B cell (primary cell): ENCODE measurements around the gene HOXB7. TPM values are rescaled to one million over a fixed set of nuclear protein-coding genes. Genes with fewer than 3 reads are reported as not detected.

Source experiments
- ATAC-seq: fragments of 200-7000 bp; cut with Tn5 transposase; one replicate; pipeline ENCODE4 v1.10.0; 2021; ENCODE audit warnings: low read depth, mild to moderate bottlenecking, moderate number of reproducible peaks, moderate library complexity
- CTCF ChIA-PET: fragments of 350-600 bp; sonication (Branson Sonifier 250); formaldehyde crosslinking; loops from one replicate; lab custom pipeline; 2021; ENCODE audit warnings: antibody characterized with exemption, inconsistent platforms; lab: Charles Lee
- POLR2A ChIA-PET: fragments of 350-600 bp; sonication (Branson Sonifier 250); formaldehyde crosslinking; loops from one replicate; lab custom pipeline; 2021; ENCODE audit warnings: antibody characterized with exemption; lab: Charles Lee
- DNase-seq: peaks from one replicate; pipeline ENCODE4 v3.0.0; 2013
- H2AFZ ChIP-seq: 2 replicates; pipeline ENCODE4 v1.6.1; 2012; ENCODE audit warnings: mild to moderate bottlenecking, low read depth, low read length; ENCODE audit not compliant: insufficient read depth, poor library complexity, severe bottlenecking
- H3K27ac ChIP-seq, 2 donors: 1 replicate in 1 of 2; 2 replicates in 1 of 2; pipeline ENCODE4 v1.5.1; 2012 to 2013; ENCODE audit warnings: low read length in 2 of 2, mild to moderate bottlenecking in 2 of 2, moderate library complexity in 1 of 2
- H3K27me3 ChIP-seq, 4 experiments: fragments of 200-600 bp in 1 of 4; sonication (generic) in 1 of 4; replicated peaks in 1 of 4; 1 replicate in 2 of 4; 2 replicates in 2 of 4; pipeline versions ENCODE4 v1.6.1 to v1.7.0; 2013 to 2016; ENCODE audit warnings: low read length in 3 of 4, mild to moderate bottlenecking in 2 of 4, mixed read lengths in 1 of 4, moderate library complexity in 1 of 4; ENCODE audit not compliant: insufficient read depth in 4 of 4, control insufficient read depth in 3 of 4; ENCODE audit errors: control extremely low read depth in 1 of 4
- H3K36me3 ChIP-seq, 2 experiments: replicated peaks in 1 of 2; 1 replicate in 1 of 2; 2 replicates in 1 of 2; pipeline versions ENCODE4 v1.6.1 to v1.7.1; 2013; ENCODE audit warnings: low read length in 1 of 2; ENCODE audit not compliant: insufficient read depth in 2 of 2, control insufficient read depth in 1 of 2; ENCODE audit errors: control extremely low read depth in 1 of 2, extremely low read depth in 1 of 2
- H3K4me1 ChIP-seq, 2 donors: fragments of 200-600 bp in 1 of 2; sonication (generic) in 1 of 2; 1 replicate in 1 of 2; 2 replicates in 1 of 2; pipeline versions ENCODE4 v1.5.1 to v1.6.1; 2013 to 2017; ENCODE audit warnings: low read length in 2 of 2; ENCODE audit not compliant: control insufficient read depth in 2 of 2, insufficient read depth in 2 of 2
- H3K4me2 ChIP-seq: replicated peaks from 2 replicates; pipeline ENCODE3; 2012; ENCODE audit warnings: mild to moderate bottlenecking, low read depth, low read length; ENCODE audit not compliant: poor library complexity, severe bottlenecking
- H3K4me3 ChIP-seq, 5 experiments: fragments of 200-600 bp in 1 of 5; sonication (generic) in 1 of 5; 1 replicate in 3 of 5; 2 replicates in 2 of 5; pipeline versions ENCODE4 v1.5.1 to v1.7.0; 2011 to 2016; ENCODE audit warnings: low read length in 4 of 5, mild to moderate bottlenecking in 4 of 5, low read depth in 2 of 5, control low read depth in 1 of 5, moderate library complexity in 1 of 5; ENCODE audit not compliant: insufficient read depth in 1 of 5; ENCODE audit errors: control extremely low read depth in 1 of 5, extremely low read depth in 1 of 5
- H3K79me2 ChIP-seq: fragments of 200-600 bp; sonication (generic); one replicate; pipeline ENCODE4 v1.6.0; 2016; ENCODE audit warnings: low read length; ENCODE audit not compliant: control insufficient read depth, insufficient read depth
- H3K9ac ChIP-seq: fragments of 200-600 bp; sonication (generic); 2 replicates; pipeline ENCODE4 v1.6.1; 2017; ENCODE audit warnings: mild to moderate bottlenecking, low read length, moderate library complexity
- H3K9me3 ChIP-seq, 3 donors: one replicate each; pipeline versions ENCODE4 v1.6.1 to v1.7.1; 2013; ENCODE audit warnings: low read length in 2 of 3; ENCODE audit not compliant: control insufficient read depth in 2 of 3, insufficient read depth in 1 of 3; ENCODE audit errors: control extremely low read depth in 1 of 3
- H4K20me1 ChIP-seq: 2 replicates; pipeline ENCODE4 v1.6.0; 2012; ENCODE audit warnings: mild to moderate bottlenecking, low read length; ENCODE audit not compliant: insufficient read depth, control insufficient read depth, poor library complexity, severe bottlenecking
- H3K27ac Mint-ChIP-seq: one replicate; pipeline ENCODE4 v1.8.0; 2021; ENCODE audit warnings: mixed read lengths
- H3K27me3 Mint-ChIP-seq: one replicate; pipeline ENCODE4 v1.8.0; 2021; ENCODE audit warnings: mixed read lengths
- H3K4me1 Mint-ChIP-seq: one replicate; pipeline ENCODE4 v1.8.0; 2021; ENCODE audit warnings: mixed read lengths
- H3K4me3 Mint-ChIP-seq: one replicate; pipeline ENCODE4 v1.8.0; 2021; ENCODE audit warnings: mixed read lengths
- H3K9me3 Mint-ChIP-seq: one replicate; pipeline ENCODE4 v1.8.0; 2022; ENCODE audit warnings: mixed read lengths; ENCODE audit not compliant: insufficient read depth
- EZH2 ChIP-seq: IDR thresholded peaks from 2 replicates; pipeline ENCODE4 v1.6.1; 2012; ENCODE audit warnings: borderline replicate concordance, low read depth, mild to moderate bottlenecking, moderate library complexity, low read length; ENCODE audit not compliant: insufficient read depth, poor library complexity, severe bottlenecking
- WGBS: methylation state at CpG from one replicate; pipeline ENCODE4 v1.1.5; 2013; ENCODE audit warnings: missing lambda C conversion rate; ENCODE audit not compliant: insufficient coverage; 5-methylcytosine and 5-hydroxymethylcytosine counted together
- intact Hi-C: fragments of 100-400 bp; cut with micrococcal nuclease; formaldehyde crosslinking; loops from one replicate; pipeline ENCODE4 v1.10.0; 2022
- polyA plus RNA-seq: library from polyadenylated mRNA; depleted of rRNA; stranded (reverse); fragments of >200 nt; gene quantifications from 2 replicates; pipeline ENCODE4 v1.2.3, GENCODE V29; 2012
- total RNA-seq, 2 donors: library from RNA; stranded (reverse); fragments of 120-200 nt in 1 of 2; gene quantifications; 1 replicate in 1 of 2; 2 replicates in 1 of 2; pipeline versions ENCODE4 v1.2.3 to v1.2.4, GENCODE V29; 2013 to 2022
- TF ChIP-seq, protein P1 (sequence below): fragments of 200-600 bp; IDR thresholded peaks from one replicate; pipeline ENCODE4 v1.8.0; 2022; ENCODE audit warnings: antibody characterized with exemption, mild to moderate bottlenecking

HOXB7 gene
- total and polyA plus RNA-seq, 2 donors (not counting 1 experiment from before 2014, with no cell fraction given): 0.25 to 1.3 TPM

DNA sequence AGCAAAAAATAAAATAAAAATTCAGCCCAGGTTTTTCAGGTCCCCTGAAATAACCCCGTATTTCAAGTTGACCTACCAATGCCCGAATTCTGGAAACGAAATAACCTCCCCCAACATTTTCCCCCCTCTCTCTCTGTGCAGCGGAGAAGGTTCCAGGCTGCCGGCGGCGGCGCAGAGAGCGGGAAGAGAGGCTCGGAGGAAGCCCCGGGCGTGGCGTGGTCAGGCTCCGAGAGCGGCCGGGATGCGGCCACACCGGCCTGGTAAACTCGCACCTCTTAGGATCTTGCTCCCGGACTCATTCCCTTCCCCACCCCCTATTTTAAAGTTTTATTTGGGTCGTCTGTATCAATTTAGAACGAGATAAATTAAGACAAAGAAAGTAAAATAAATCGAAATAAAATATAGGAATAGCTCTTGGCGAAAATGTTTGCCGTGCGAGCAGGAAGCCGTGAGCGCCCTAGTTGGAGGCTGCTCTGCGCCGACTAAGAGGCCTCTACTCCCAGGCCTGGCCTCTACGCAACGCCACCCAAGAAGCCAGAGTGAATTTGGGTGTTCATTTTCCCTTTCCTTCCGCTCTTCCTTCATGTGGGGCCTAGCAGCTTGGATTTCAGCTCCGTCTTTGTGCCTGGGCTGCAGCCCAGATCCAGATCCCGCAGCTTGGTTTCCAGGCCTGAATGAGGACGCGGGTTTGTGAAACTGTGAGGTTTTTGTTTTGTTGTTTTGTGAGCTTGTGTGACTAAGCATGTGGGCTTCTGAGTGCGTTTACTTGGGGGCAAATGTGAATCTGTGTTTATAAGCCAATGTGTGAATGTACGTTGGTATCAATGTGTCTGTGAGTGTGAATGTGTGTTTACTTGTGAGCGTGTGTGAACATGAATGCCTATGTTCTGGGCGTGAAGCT is 4.6 kb downstream of the HOXB7 start:
- intact Hi-C loops: no loop called here
- Histone ChIP-seq H3K27me3 (peaks cover 2 to 92% (median 68%) of the 10 kb centered on the region in 4 experiments), H3K4me3 (no peak overlapping the region), H3K79me2 (no peaks in the 10 kb centered on the region), H3K4me2 (no peak overlapping the region), H3K27ac (no peak overlapping the region), H3K9me3 (peaks cover 0 to 35% (median 0%) of the 10 kb centered on the region in 3 donors), H2AFZ (no peak overlapping the region), H3K9ac (no peak overlapping the region), H4K20me1 (no peaks in the 10 kb centered on the region), H3K4me1 (peaks cover 27 to 30% of the 10 kb centered on the region in 2 donors), H3K36me3 (no peaks in the 10 kb centered on the region)
- DNase-seq (no peak), ATAC-seq (no peak)
- H3K4me3 Mint-ChIP-seq: no peak overlapping the region
- CTCF ChIA-PET: interaction anchor here (1.3 to 1.9 kb wide), 3 partner anchors 13 to 18 kb away, joined by 3 to 8 read pairs (median 5); partner anchors contain the start of gene HOXB5
- no peak overlapping the region for H3K27ac Mint-ChIP-seq
- H3K27me3 Mint-ChIP-seq: peaks cover 62% of the 10 kb centered on the region
- H3K9me3 Mint-ChIP-seq: no peaks in the 10 kb centered on the region
- WGBS: 89% methylated on average over 29 of the region's 41 CpGs
- POLR2A ChIA-PET: no interaction called here
- H3K4me1 Mint-ChIP-seq: peaks cover 13% of the 10 kb centered on the region
- no peak for TF ChIP-seq EZH2
- TF ChIP-seq, protein P1, sequence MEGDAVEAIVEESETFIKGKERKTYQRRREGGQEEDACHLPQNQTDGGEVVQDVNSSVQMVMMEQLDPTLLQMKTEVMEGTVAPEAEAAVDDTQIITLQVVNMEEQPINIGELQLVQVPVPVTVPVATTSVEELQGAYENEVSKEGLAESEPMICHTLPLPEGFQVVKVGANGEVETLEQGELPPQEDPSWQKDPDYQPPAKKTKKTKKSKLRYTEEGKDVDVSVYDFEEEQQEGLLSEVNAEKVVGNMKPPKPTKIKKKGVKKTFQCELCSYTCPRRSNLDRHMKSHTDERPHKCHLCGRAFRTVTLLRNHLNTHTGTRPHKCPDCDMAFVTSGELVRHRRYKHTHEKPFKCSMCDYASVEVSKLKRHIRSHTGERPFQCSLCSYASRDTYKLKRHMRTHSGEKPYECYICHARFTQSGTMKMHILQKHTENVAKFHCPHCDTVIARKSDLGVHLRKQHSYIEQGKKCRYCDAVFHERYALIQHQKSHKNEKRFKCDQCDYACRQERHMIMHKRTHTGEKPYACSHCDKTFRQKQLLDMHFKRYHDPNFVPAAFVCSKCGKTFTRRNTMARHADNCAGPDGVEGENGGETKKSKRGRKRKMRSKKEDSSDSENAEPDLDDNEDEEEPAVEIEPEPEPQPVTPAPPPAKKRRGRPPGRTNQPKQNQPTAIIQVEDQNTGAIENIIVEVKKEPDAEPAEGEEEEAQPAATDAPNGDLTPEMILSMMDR: no peak

DNA sequence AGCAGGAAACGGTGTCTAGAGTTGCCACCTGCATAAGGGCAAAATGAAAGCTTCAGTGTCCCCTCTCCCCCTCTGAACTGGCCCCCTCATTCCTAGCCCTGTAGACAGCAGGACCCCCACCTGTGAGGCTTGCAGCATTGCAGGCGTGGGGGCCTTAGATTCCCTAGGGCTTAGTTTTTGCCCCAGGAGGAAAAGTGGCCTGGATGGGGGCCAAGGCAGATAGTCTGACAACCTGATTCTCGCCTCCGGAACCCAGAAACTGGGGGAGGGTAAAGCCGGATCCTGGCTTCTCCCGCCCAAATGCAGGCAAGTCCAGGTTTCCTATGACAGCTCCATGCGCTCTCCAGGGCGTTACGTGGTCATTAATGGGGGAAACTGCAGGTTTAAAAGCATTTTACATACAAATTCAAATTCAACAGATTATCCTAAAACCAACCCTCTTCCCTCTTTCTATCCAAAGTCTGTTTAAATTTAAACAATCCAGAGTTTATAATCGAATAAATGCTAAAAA is 5.4 kb downstream of the HOXB7 start:
- intact Hi-C loops: no loop called here
- peaks cover 7% of the 10 kb centered on the region for H3K4me1 Mint-ChIP-seq
- peaks cover 0 to 30% (median 0%) of the 10 kb centered on the region in 3 donors for H3K9me3 ChIP-seq
- no peak overlapping the region for H3K27ac Mint-ChIP-seq
- 79% methylated on average over 5 of the region's 10 CpGs for WGBS
- H2AFZ ChIP-seq: no peak overlapping the region
- no peak overlapping the region for H3K4me3 Mint-ChIP-seq
- ChIA-PET CTCF (no interaction called here), POLR2A (no interaction called here)
- no peak overlapping the region for H3K4me3 ChIP-seq
- H3K27ac ChIP-seq: no peak overlapping the region
- no peak for ATAC-seq
- peaks cover 2 to 91% (median 69%) of the 10 kb centered on the region in 4 experiments for H3K27me3 ChIP-seq
- H3K4me1 ChIP-seq: peaks cover 20 to 22% of the 10 kb centered on the region in 2 donors
- H3K36me3 ChIP-seq: no peaks in the 10 kb centered on the region
- H3K9ac ChIP-seq: no peak overlapping the region
- H3K27me3 Mint-ChIP-seq: peaks cover 64% of the 10 kb centered on the region
- no peak overlapping the region for H3K4me2 ChIP-seq
- no peak for DNase-seq
- TF ChIP-seq, protein P1: no peak
- TF ChIP-seq EZH2: no peak
- no peaks in the 10 kb centered on the region for H4K20me1 ChIP-seq
- no peaks in the 10 kb centered on the region for H3K79me2 ChIP-seq
- no peaks in the 10 kb centered on the region for H3K9me3 Mint-ChIP-seq
